ENCODE measurements around the gene S100A6.
"Not testable (repeated sequence)": the region's sequence is repeated elsewhere in the genome, so short reads cannot be mapped to it uniquely, and the experiment has no call there.

Gene S100A6

DNA sequence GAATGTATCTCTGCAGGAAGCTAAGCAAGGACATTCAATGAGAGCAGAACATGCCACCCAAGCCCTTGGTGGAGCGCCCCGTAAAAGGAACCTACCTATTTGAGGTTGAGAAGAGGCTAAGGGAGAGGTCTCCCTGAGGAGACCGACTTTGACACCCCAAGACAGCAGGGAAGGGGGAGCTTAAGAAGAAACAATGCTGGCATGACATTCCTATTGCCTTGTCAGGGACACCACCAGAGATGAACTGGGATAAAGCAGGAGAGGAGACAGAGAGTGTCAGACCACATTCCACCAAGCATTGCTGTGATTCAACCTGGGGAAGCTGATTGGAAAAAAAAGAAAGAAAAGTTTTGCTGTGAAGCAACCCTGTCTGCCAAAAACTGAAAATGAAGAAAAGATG is 43.1 kb upstream of the S100A6 start:
- H3K4me2 ChIP-seq (ENCODE audit: low read length) = no peak overlapping the region
- TF ChIP-seq EZH2phosphoT487 (IDR thresholded peaks at IDR 0.05; ENCODE audit: borderline replicate concordance, low read length) = no peak
- TF ChIP-seq, protein P1, sequence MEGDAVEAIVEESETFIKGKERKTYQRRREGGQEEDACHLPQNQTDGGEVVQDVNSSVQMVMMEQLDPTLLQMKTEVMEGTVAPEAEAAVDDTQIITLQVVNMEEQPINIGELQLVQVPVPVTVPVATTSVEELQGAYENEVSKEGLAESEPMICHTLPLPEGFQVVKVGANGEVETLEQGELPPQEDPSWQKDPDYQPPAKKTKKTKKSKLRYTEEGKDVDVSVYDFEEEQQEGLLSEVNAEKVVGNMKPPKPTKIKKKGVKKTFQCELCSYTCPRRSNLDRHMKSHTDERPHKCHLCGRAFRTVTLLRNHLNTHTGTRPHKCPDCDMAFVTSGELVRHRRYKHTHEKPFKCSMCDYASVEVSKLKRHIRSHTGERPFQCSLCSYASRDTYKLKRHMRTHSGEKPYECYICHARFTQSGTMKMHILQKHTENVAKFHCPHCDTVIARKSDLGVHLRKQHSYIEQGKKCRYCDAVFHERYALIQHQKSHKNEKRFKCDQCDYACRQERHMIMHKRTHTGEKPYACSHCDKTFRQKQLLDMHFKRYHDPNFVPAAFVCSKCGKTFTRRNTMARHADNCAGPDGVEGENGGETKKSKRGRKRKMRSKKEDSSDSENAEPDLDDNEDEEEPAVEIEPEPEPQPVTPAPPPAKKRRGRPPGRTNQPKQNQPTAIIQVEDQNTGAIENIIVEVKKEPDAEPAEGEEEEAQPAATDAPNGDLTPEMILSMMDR (IDR thresholded peaks at IDR 0.05; ENCODE audit: low read depth, low read length, poor library complexity, severe bottlenecking) = no peak
- no peaks in the 10 kb centered on the region for H3F3A ChIP-seq (ENCODE audit: control insufficient read depth, insufficient read depth)
- no peaks in the 10 kb centered on the region for H3K9me2 ChIP-seq (replicated peaks; ENCODE audit: control insufficient read depth, low read length)
- H3K79me2 ChIP-seq (ENCODE audit: control insufficient read depth, low read length) = no peaks in the 10 kb centered on the region
- H4K20me1 ChIP-seq (ENCODE audit: control insufficient read depth, insufficient read depth, low read depth, low read length) = no peaks in the 10 kb centered on the region
- peaks cover 25% of the 10 kb centered on the region for H3K27me3 ChIP-seq (ENCODE audit: control insufficient read depth, low read length)
- no peaks in the 10 kb centered on the region for H3K4me1 ChIP-seq (ENCODE audit: control insufficient read depth, low read length)
- H3K4me3 ChIP-seq (ENCODE audit: low read length) = no peak overlapping the region
- no peaks in the 10 kb centered on the region for H3K36me3 ChIP-seq (ENCODE audit: control insufficient read depth, low read length)
- H3K9me3 ChIP-seq (ENCODE audit: control insufficient read depth, insufficient read depth, low read length) = no peaks in the 10 kb centered on the region
- H3K27ac ChIP-seq (ENCODE audit: low read depth, low read length) = no peak overlapping the region

DNA sequence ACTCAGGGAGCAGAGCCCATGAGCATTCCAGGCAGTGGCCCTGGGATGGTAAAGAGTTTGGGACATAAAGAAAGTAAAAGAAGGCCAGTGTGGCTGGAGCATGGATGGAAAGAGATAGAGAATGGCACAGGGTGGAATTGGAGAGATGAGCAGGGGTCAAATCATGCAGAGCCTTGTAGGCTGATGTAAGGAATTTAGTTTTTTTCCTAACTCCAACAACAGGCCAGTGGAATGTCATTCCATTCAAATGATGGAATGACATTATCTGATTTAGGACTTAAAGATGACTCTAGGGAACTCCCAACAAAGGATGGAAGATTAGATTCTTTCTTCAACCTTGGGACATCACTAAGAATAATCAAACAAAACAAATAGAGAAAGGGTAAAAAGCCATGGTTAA is 42.7 kb upstream of the S100A6 start:
- H3K4me1 ChIP-seq (ENCODE audit: control insufficient read depth, low read length) = no peaks in the 10 kb centered on the region
- no peak overlapping the region for H3K4me3 ChIP-seq (ENCODE audit: low read length)
- H3K9me2 ChIP-seq (replicated peaks; ENCODE audit: control insufficient read depth, low read length) = no peaks in the 10 kb centered on the region
- H3K79me2 ChIP-seq (ENCODE audit: control insufficient read depth, low read length) = no peaks in the 10 kb centered on the region
- no peaks in the 10 kb centered on the region for H3F3A ChIP-seq (ENCODE audit: control insufficient read depth, insufficient read depth)
- H3K36me3 ChIP-seq (ENCODE audit: control insufficient read depth, low read length) = no peaks in the 10 kb centered on the region
- no peak overlapping the region for H3K4me2 ChIP-seq (ENCODE audit: low read length)
- no peaks in the 10 kb centered on the region for H3K9me3 ChIP-seq (ENCODE audit: control insufficient read depth, insufficient read depth, low read length)
- H4K20me1 ChIP-seq (ENCODE audit: control insufficient read depth, insufficient read depth, low read depth, low read length) = no peaks in the 10 kb centered on the region
- no peak for TF ChIP-seq EZH2phosphoT487 (IDR thresholded peaks at IDR 0.05; ENCODE audit: borderline replicate concordance, low read length)
- TF ChIP-seq, protein P1 (IDR thresholded peaks at IDR 0.05; ENCODE audit: low read depth, low read length, poor library complexity, severe bottlenecking) = no peak
- H3K27ac ChIP-seq (ENCODE audit: low read depth, low read length) = no peak overlapping the region
- peaks cover 25% of the 10 kb centered on the region for H3K27me3 ChIP-seq (ENCODE audit: control insufficient read depth, low read length)

- H3K36me3 ChIP-seq (ENCODE audit: control insufficient read depth, low read length) = no peaks in the 10 kb centered on the region
- no peaks in the 10 kb centered on the region for H3K79me2 ChIP-seq (ENCODE audit: control insufficient read depth, low read length)
- peaks cover 25% of the 10 kb centered on the region for H3K27me3 ChIP-seq (ENCODE audit: control insufficient read depth, low read length)
- H3K4me2 ChIP-seq (ENCODE audit: low read length) = no peak overlapping the region
- H3K27ac ChIP-seq (ENCODE audit: low read depth, low read length) = no peak overlapping the region
- no peaks in the 10 kb centered on the region for H3F3A ChIP-seq (ENCODE audit: control insufficient read depth, insufficient read depth)
- no peaks in the 10 kb centered on the region for H4K20me1 ChIP-seq (ENCODE audit: control insufficient read depth, insufficient read depth, low read depth, low read length)
- no peak overlapping the region for H3K4me3 ChIP-seq (ENCODE audit: low read length)
- no peaks in the 10 kb centered on the region for H3K4me1 ChIP-seq (ENCODE audit: control insufficient read depth, low read length)
- H3K9me3 ChIP-seq (ENCODE audit: control insufficient read depth, insufficient read depth, low read length) = no peaks in the 10 kb centered on the region
- H3K9me2 ChIP-seq (replicated peaks; ENCODE audit: control insufficient read depth, low read length) = no peaks in the 10 kb centered on the region
- TF ChIP-seq, protein P1 (IDR thresholded peaks at IDR 0.05; ENCODE audit: low read depth, low read length, poor library complexity, severe bottlenecking) = no peak
- no peak for TF ChIP-seq EZH2phosphoT487 (IDR thresholded peaks at IDR 0.05; ENCODE audit: borderline replicate concordance, low read length)
Measured at GRCh38 chr1:153577624-153578051, 41.8 kb upstream of the S100A6 start.

DNA sequence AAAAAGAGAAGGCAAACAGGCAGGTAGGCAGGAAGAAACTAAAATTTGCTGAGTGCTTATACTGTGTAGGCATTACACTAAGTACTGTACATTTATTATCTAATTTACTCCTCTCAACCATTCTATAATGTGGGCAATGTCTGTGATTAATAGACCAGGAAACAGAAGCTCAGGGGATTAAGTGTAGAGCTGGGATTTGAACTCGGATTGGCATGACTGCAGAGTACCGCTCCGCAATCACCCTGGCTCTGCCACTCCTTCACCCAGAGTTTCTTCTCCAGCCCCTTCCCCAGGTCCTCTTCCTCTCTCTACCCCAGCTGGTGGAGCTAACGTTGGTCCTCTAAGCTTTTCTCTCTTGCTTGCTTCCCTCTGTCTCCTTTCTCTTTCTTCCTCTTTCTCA is 41.3 kb upstream of the S100A6 start:
- no peaks in the 10 kb centered on the region for H3F3A ChIP-seq (ENCODE audit: control insufficient read depth, insufficient read depth)
- no peaks in the 10 kb centered on the region for H3K9me2 ChIP-seq (replicated peaks; ENCODE audit: control insufficient read depth, low read length)
- no peaks in the 10 kb centered on the region for H3K9me3 ChIP-seq (ENCODE audit: control insufficient read depth, insufficient read depth, low read length)
- H3K79me2 ChIP-seq (ENCODE audit: control insufficient read depth, low read length) = no peaks in the 10 kb centered on the region
- TF ChIP-seq EZH2phosphoT487 (IDR thresholded peaks at IDR 0.05; ENCODE audit: borderline replicate concordance, low read length) = no peak
- TF ChIP-seq, protein P1 (IDR thresholded peaks at IDR 0.05; ENCODE audit: low read depth, low read length, poor library complexity, severe bottlenecking) = no peak
- H3K4me2 ChIP-seq (ENCODE audit: low read length) = no peak overlapping the region
- peaks cover 25% of the 10 kb centered on the region for H3K27me3 ChIP-seq (ENCODE audit: control insufficient read depth, low read length)
- H3K4me1 ChIP-seq (ENCODE audit: control insufficient read depth, low read length) = no peaks in the 10 kb centered on the region
- H3K4me3 ChIP-seq (ENCODE audit: low read length) = no peak overlapping the region
- no peak overlapping the region for H3K27ac ChIP-seq (ENCODE audit: low read depth, low read length)
- no peaks in the 10 kb centered on the region for H4K20me1 ChIP-seq (ENCODE audit: control insufficient read depth, insufficient read depth, low read depth, low read length)
- no peaks in the 10 kb centered on the region for H3K36me3 ChIP-seq (ENCODE audit: control insufficient read depth, low read length)

DNA sequence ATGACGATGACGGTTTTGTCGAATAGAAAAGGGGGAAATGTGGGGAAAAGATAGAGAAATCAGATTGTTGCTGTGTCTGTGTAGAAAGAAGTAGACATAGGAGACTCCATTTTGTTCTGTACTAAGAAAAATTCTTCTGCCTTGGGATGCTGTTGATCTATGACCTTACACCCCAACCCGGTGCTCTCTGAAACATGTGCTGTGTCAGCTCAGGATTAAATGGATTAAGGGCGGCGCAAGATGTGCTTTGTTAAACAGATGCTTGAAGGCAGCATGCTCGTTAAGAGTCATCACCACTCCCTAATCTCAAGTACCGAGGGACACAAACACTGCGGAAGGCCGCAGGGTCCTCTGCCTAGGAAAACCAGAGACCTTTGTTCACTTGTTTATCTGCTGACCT is 39.7 kb upstream of the S100A6 start:
- H3K4me3 ChIP-seq (ENCODE audit: low read length); H3K27ac ChIP-seq (ENCODE audit: low read depth, low read length); H3K4me2 ChIP-seq (ENCODE audit: low read length); H3K79me2 ChIP-seq (ENCODE audit: control insufficient read depth, low read length); H3K36me3 ChIP-seq (ENCODE audit: control insufficient read depth, low read length); H4K20me1 ChIP-seq (ENCODE audit: control insufficient read depth, insufficient read depth, low read depth, low read length); H3K4me1 ChIP-seq (ENCODE audit: control insufficient read depth, low read length); H3F3A ChIP-seq (ENCODE audit: control insufficient read depth, insufficient read depth); H3K9me3 ChIP-seq (ENCODE audit: control insufficient read depth, insufficient read depth, low read length); H3K9me2 ChIP-seq (replicated peaks; ENCODE audit: control insufficient read depth, low read length): not testable (repeated sequence)
- peaks cover 25% of the 10 kb centered on the region for H3K27me3 ChIP-seq (ENCODE audit: control insufficient read depth, low read length)

All from DOHH2 (cell line).